ENCODE data around the gene MRPL23.

GRCh38 chr11:1933416-1934334 lies 13.5 kb upstream of the MRPL23 start:
- no peak for TF ChIP-seq YY1 (IDR thresholded peaks at IDR 0.05)
- no peak for TF ChIP-seq CTCF (IDR thresholded peaks at IDR 0.05; ENCODE audit: low read depth, low read length, missing input control)
- no peak for TF ChIP-seq FOXA1 (IDR thresholded peaks at IDR 0.05)
- TF ChIP-seq REST (IDR thresholded peaks at IDR 0.05): no peak
- no peak for TF ChIP-seq GABPA (IDR thresholded peaks at IDR 0.05 in 1 of 2, conservative IDR thresholded peaks at IDR 0.05 in 1 of 2)
- TF ChIP-seq TAF1 (conservative IDR thresholded peaks at IDR 0.05): no peak

Data from liver (tissue), 3 donors.